Stimulated activated naive CD8-positive, alpha-beta T cell treated with anti-CD3 and anti-CD28 coated beads, Interleukin-15, Interleukin-2, amounts not matched to agents 100 ng/mL and 50 ng/mL, for 24 hours (primary cell): ENCODE measurements around the gene ZNF687.

Source experiments
- H3K27ac Mint-ChIP-seq: one replicate; pipeline ENCODE4 v1.8.0; 2021; ENCODE audit warnings: mild to moderate bottlenecking, mixed read lengths
- H3K27me3 Mint-ChIP-seq: one replicate; pipeline ENCODE4 v1.8.0; 2021; ENCODE audit warnings: mixed read lengths
- H3K36me3 Mint-ChIP-seq: one replicate; pipeline ENCODE4 v1.8.0; 2021; ENCODE audit warnings: low read depth, mixed read lengths
- H3K4me1 Mint-ChIP-seq: one replicate; pipeline ENCODE4 v1.8.0; 2021; ENCODE audit warnings: low read depth, mixed read lengths
- H3K4me3 Mint-ChIP-seq: one replicate; pipeline ENCODE4 v1.8.0; 2021; ENCODE audit warnings: mild to moderate bottlenecking, mixed read lengths
- H3K9me3 Mint-ChIP-seq: one replicate; pipeline ENCODE4 v1.8.0; 2021; ENCODE audit warnings: mixed read lengths

Gene ZNF687

GRCh38 chr1:151281969-151282882 lies at the start of gene ZNF687:
Gene ZNF687 (plus strand): TSS chr1:151282299. CDS start chr1:151286292, 3,993 bp downstream.
- Mint-ChIP-seq H3K9me3 (no peaks in the 10 kb centered on the region), H3K27me3 (no peaks in the 10 kb centered on the region), H3K27ac (peak within 1 kb of the TSS; percentile 99), H3K4me1 (peaks cover 48% of the 10 kb centered on the region), H3K36me3 (peaks cover 8% of the 10 kb centered on the region), H3K4me3 (peak within 1 kb of the TSS; percentile 97)

DNA sequence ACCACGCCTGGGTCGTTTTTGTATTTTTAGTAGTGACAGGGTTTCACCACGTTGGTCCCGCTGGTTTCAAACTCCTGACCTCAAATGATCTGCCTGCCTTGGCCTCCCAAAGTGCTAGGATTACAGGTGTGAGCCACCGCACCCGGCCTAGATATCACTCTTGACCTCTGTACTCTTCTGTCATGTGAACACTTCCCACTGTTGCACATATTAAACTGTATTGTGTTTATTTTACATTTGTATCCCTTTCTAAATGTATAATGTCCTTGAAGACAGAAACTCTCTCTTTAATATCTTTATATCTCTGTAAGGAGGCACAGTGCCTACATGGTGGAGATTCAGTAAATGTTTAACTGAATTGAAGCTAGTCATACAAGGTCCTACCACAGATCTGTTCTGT lies 46.9 kb upstream of the ZNF687 start:
- Mint-ChIP-seq H3K4me1 (peaks cover 7% of the 10 kb centered on the region), H3K27me3 (no peaks in the 10 kb centered on the region), H3K36me3 (peaks cover 76% of the 10 kb centered on the region), H3K27ac (no peak overlapping the region), H3K9me3 (no peaks in the 10 kb centered on the region), H3K4me3 (no peak overlapping the region)

- Mint-ChIP-seq H3K27ac (peak overlapping the region; percentile 37), H3K4me1 (peaks cover 7% of the 10 kb centered on the region), H3K4me3 (no peak overlapping the region), H3K9me3 (no peaks in the 10 kb centered on the region), H3K36me3 (peaks cover 69% of the 10 kb centered on the region), H3K27me3 (no peaks in the 10 kb centered on the region)
These were observed 44.2 kb upstream of the ZNF687 start for GRCh38 chr1:151237678-151238466.

DNA sequence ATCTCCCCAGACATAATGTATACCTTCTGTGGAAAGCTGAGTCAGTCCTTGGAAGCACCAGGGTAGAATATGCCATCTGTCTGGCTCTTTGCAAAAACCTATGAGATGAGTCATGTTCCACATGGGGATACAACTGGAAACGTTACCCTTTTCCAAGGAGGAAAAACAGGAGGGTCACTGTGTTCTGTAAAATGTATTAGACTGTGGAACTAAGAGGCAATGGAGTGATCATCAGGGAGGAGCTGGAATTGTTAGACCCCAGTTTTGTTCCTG lies 43.7 kb upstream of the ZNF687 start:
- Mint-ChIP-seq H3K9me3 (no peaks in the 10 kb centered on the region), H3K4me1 (peaks cover 7% of the 10 kb centered on the region), H3K27me3 (no peaks in the 10 kb centered on the region), H3K4me3 (no peak overlapping the region), H3K36me3 (peaks cover 74% of the 10 kb centered on the region), H3K27ac (no peak overlapping the region)

- H3K36me3 Mint-ChIP-seq = peaks cover 81% of the 10 kb centered on the region
- no peaks in the 10 kb centered on the region for H3K27me3 Mint-ChIP-seq
- H3K4me3 Mint-ChIP-seq = no peak overlapping the region
- H3K9me3 Mint-ChIP-seq = no peaks in the 10 kb centered on the region
- peak overlapping the region; percentile 29 for H3K27ac Mint-ChIP-seq
- peaks cover 6% of the 10 kb centered on the region for H3K4me1 Mint-ChIP-seq
These were observed 39.7 kb upstream of the ZNF687 start for GRCh38 chr1:151242442-151242841.

GRCh38 chr1:151243683-151244216 lies 38.3 kb upstream of the ZNF687 start:
- Mint-ChIP-seq H3K4me1 (no peaks in the 10 kb centered on the region), H3K36me3 (peaks cover 81% of the 10 kb centered on the region), H3K4me3 (no peak overlapping the region), H3K27ac (peak overlapping the region; percentile 26), H3K27me3 (no peaks in the 10 kb centered on the region), H3K9me3 (no peaks in the 10 kb centered on the region)

GRCh38 chr1:151246786-151247185 lies 35.3 kb upstream of the ZNF687 start:
- no peaks in the 10 kb centered on the region for H3K9me3 Mint-ChIP-seq
- H3K27me3 Mint-ChIP-seq = no peaks in the 10 kb centered on the region
- no peak overlapping the region for H3K27ac Mint-ChIP-seq
- peaks cover 3% of the 10 kb centered on the region for H3K4me1 Mint-ChIP-seq
- H3K36me3 Mint-ChIP-seq = peaks cover 78% of the 10 kb centered on the region
- H3K4me3 Mint-ChIP-seq = no peak overlapping the region

DNA sequence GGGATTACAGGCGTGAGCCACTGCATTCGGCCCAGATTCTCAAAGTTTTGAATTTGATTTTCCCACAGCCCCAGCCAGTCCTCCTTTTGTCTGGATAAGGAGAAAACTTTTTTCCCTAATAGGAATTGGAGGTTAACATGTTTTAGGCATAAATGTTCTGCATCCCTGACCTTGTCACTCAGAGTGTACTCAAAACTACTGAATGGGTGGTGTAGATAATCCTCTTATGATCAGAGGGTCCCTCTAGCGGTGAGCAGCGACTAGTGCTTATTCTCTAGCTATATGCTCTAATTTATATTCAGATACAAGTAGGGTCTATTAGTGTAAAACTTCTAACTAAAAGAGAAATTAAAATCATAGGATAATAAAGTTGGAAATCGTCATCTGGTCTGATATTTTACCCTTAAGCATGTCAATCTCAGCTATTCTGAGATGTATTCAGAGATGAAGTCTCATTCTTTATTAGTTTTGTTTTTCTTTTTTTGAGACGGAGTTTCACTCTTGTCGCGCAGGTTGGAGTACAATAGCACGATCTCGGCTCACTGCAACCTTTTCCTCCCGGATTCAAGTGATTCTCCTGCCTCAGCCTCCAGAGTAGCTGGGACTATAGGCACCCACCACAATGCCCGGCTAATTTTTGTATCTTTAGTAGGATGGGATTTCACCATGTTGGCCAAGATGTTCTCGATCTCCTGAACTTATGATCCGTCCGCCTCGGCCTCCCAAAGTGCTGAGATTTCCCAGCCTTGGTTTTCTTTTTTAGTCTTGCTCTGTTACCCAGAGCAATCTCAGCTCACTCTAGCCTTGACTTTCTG lies 30.2 kb upstream of the ZNF687 start:
- Mint-ChIP-seq H3K27ac (no peak overlapping the region), H3K36me3 (peaks cover 39% of the 10 kb centered on the region), H3K27me3 (no peaks in the 10 kb centered on the region), H3K4me1 (peaks cover 27% of the 10 kb centered on the region), H3K9me3 (no peaks in the 10 kb centered on the region), H3K4me3 (no peak overlapping the region)

DNA sequence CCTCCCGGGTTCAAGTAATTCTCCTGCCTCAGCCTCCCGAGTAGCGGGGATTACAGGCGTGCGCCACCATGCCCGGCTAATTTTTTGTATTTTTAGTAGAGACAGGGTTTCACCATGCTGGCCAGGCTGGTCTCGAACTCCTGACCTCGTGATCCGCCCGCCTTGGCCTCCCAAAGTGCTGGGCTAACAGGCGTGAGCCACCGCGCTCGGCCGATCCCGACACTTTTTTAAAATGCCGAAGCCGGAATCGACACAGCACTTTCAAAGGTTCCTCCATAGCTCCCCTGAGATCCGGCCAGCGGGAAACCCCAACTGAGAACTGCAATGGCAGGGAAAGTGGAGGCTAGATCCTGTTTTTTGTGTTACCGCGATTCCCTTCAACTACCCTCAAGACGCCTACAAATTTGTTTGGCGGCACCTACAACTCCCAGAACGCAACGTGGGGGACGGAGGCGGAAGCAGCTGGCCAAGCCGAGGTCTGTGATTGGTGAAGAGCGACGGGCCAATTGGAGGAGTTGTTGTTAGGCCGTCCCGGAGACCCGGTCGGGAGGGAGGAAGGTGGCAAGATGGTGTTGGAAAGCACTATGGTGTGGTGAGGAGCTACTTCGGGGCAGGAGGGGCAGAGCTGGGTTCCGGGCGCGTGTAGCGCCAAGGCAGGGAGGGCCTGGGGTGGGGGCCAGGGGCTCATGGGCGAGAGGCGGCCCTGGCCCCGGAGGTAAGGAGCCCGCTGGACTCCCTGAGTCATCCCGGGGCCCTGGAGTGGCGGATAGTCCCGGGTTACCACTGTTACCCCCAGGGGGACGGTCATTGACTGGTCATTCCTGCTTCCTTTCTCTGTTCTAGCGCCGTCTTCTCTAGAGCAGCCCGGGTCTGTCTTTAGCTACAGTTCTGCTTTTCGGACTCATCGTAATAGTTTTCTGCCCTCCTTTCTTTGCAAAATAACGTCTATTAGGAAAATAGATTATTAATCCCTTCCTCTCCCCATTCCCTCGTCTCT lies 27.6 kb upstream of the ZNF687 start, which contains the start of gene PSMD4:
Gene PSMD4 (plus strand): TSS at position 518 of the 997 bp plus-strand sequence. CDS start 49 bp downstream, at position 567.
- peak within 1 kb of the TSS; percentile 98 for H3K27ac Mint-ChIP-seq
- H3K4me3 Mint-ChIP-seq = peak within 1 kb of the TSS; percentile 95
- H3K4me1 Mint-ChIP-seq = peaks cover 41% of the 10 kb centered on the region
- H3K36me3 Mint-ChIP-seq = peaks cover 23% of the 10 kb centered on the region
- H3K9me3 Mint-ChIP-seq = no peaks in the 10 kb centered on the region
- H3K27me3 Mint-ChIP-seq = no peaks in the 10 kb centered on the region

GRCh38 chr1:151255381-151255780 lies 26.7 kb upstream of the ZNF687 start:
- peaks cover 41% of the 10 kb centered on the region for H3K4me1 Mint-ChIP-seq
- peaks cover 20% of the 10 kb centered on the region for H3K36me3 Mint-ChIP-seq
- H3K9me3 Mint-ChIP-seq = no peaks in the 10 kb centered on the region
- H3K4me3 Mint-ChIP-seq = peak overlapping the region; percentile 95
- no peaks in the 10 kb centered on the region for H3K27me3 Mint-ChIP-seq
- peak overlapping the region; percentile 98 for H3K27ac Mint-ChIP-seq

DNA sequence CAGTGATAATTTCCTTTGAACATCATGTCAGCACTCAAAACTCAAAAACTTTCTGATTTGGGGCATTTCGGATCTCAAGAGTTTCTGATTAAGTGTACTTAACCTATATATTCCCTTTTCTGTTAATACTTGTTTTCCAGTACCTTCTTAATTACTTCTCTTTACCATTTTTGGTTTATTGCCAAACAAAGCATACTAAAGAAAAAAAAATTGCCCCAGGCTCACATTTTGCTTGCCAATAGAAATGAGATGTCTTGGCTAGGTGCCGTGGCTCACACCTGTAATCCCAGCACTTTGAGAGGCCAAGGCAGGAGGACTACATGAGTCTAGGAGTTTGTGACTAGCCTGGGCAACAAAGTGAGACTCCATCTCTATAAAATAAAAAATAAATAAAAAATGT lies 22.7 kb upstream of the ZNF687 start:
- no peaks in the 10 kb centered on the region for H3K27me3 Mint-ChIP-seq
- H3K36me3 Mint-ChIP-seq = peaks cover 34% of the 10 kb centered on the region
- no peak overlapping the region for H3K27ac Mint-ChIP-seq
- H3K4me3 Mint-ChIP-seq = no peak overlapping the region
- H3K9me3 Mint-ChIP-seq = no peaks in the 10 kb centered on the region
- H3K4me1 Mint-ChIP-seq = peaks cover 34% of the 10 kb centered on the region

DNA sequence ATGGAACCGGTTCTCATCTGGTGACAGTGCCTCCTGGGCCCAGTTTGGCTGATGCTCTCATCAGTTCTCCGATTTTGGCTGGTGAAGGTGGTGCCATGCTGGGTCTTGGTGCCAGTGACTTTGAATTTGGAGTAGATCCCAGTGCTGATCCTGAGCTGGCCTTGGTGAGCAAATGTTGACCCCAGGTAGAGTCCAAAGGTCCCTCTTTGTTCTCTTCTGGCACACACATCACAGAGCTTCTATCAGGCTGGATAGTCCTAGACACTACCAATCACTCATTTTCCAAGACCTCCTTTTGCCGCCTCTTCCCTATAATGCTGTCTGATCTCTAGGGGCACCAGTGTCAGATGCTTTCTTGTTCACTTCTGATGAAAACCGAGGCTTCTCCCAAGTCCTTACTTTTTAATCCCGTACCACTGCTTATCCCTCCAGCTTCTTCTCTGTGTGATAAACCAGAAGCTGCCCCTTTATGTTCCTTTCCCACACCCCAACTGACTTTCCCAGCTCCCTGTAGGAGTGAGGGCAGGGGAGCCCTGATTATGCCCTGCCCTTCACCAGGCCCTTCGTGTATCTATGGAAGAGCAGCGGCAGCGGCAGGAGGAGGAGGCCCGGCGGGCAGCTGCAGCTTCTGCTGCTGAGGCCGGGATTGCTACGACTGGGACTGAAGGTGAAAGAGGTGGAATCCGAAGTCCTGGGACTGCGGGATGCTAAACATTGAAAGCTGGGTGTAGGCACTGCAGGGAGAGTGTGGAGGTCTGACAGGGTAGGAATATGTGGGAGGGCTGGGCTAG lies 16.5 kb upstream of the ZNF687 start:
- H3K9me3 Mint-ChIP-seq = no peaks in the 10 kb centered on the region
- H3K27ac Mint-ChIP-seq = peak overlapping the region; percentile 23
- no peak overlapping the region for H3K4me3 Mint-ChIP-seq
- peaks cover 62% of the 10 kb centered on the region for H3K36me3 Mint-ChIP-seq
- H3K4me1 Mint-ChIP-seq = no peaks in the 10 kb centered on the region
- no peaks in the 10 kb centered on the region for H3K27me3 Mint-ChIP-seq

DNA sequence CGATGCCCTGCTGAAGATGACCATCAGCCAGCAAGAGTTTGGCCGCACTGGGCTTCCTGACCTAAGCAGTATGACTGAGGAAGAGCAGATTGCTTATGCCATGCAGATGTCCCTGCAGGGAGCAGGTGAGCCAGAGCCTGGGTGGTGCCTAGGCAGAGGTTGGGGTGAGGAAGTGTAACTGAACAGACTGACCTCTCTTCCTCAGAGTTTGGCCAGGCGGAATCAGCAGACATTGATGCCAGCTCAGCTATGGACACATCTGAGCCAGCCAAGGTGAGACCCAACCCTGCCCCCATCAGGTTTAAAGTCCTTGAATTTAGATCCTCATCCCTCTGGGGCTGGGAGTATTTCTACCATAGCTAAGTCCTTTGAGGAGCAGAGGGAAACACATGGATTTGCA lies 15.8 kb upstream of the ZNF687 start:
- peaks cover 64% of the 10 kb centered on the region for H3K36me3 Mint-ChIP-seq
- H3K27ac Mint-ChIP-seq = no peak overlapping the region
- no peaks in the 10 kb centered on the region for H3K9me3 Mint-ChIP-seq
- H3K4me3 Mint-ChIP-seq = no peak overlapping the region
- H3K4me1 Mint-ChIP-seq = no peaks in the 10 kb centered on the region
- no peaks in the 10 kb centered on the region for H3K27me3 Mint-ChIP-seq
